ENCODE results near the gene CDK13.

DNA sequence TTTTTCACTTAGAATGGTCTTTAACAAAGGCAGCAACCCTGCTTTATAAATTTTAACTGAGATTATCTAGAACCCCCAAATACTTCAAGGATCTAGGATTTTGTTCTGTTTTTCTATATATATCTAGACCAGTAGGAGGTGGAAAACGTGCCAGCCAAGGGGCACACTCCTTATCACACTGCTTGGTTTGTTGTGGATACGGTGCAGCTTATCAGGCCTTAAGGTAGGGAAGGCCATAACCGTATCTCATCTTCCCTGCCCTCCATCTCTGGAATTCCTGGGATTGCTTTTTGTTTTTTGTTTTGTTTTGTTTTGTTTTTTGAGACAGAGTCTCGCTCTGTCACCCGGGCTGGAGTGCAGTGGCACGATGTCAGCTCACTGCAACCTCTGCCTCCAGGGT, 109.0 kb downstream of the CDK13 start:
- TF ChIP-seq CTCF (IDR thresholded peaks at IDR 0.05): no peak
- TF ChIP-seq POLR2A (IDR thresholded peaks at IDR 0.05): no peak

Measured in right lobe of liver (tissue), 4 donors.